ENCODE results near the gene POLG2. TPM values are rescaled to one million over a fixed set of nuclear protein-coding genes. Genes with fewer than 3 reads are reported as not detected.
"Not testable (repeated sequence)": the region's sequence is repeated elsewhere in the genome, so short reads cannot be mapped to it uniquely, and the experiment has no call there.

The POLG2 gene
- total and polyA plus RNA-seq, 4 donors, result 13.2 to 28.6 (median 18.3) TPM

DNA sequence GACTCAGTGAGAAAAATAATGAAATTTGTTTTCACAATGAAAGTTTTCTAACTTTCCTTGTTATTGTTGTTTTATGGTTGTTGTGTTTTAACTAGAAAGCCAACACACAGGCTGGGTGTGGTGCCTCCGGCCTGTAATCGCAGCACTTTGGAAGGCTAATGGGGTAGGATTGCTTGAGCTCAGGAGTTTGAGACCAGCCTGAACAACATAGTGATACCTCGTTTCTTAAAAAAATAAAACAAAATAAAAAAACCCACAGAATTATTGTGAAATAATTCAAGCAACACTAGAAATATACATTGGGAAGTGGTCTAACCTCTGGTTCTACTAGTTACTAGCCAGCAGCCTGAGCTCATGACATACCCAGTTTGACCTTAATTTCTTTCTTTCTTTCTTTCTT lies 47.3 kb downstream of the POLG2 start:
- Histone ChIP-seq H3K4me1 (ENCODE audit: control insufficient read depth, insufficient read depth, low read length) (no peaks in the 10 kb centered on the region), H3K4me3 (ENCODE audit: low read depth, low read length) (no peak overlapping the region), H3K36me3 (ENCODE audit: control insufficient read depth, insufficient read depth, low read length) (no peaks in the 10 kb centered on the region), H3K27ac (ENCODE audit: low read depth, low read length) (no peak overlapping the region), H3K27me3 (ENCODE audit: control insufficient read depth, insufficient read depth, low read length) (no peaks in the 10 kb centered on the region), H3K9me3 (ENCODE audit: control insufficient read depth, insufficient read depth, low read length) (no peaks in the 10 kb centered on the region)
- no peak for DNase-seq (ENCODE audit: low read depth in 4 of 6, low spot score in 6 of 6)
- WGBS (ENCODE audit: insufficient coverage), result no CpG with 5 or more reads among the region's 3 CpGs

DNA sequence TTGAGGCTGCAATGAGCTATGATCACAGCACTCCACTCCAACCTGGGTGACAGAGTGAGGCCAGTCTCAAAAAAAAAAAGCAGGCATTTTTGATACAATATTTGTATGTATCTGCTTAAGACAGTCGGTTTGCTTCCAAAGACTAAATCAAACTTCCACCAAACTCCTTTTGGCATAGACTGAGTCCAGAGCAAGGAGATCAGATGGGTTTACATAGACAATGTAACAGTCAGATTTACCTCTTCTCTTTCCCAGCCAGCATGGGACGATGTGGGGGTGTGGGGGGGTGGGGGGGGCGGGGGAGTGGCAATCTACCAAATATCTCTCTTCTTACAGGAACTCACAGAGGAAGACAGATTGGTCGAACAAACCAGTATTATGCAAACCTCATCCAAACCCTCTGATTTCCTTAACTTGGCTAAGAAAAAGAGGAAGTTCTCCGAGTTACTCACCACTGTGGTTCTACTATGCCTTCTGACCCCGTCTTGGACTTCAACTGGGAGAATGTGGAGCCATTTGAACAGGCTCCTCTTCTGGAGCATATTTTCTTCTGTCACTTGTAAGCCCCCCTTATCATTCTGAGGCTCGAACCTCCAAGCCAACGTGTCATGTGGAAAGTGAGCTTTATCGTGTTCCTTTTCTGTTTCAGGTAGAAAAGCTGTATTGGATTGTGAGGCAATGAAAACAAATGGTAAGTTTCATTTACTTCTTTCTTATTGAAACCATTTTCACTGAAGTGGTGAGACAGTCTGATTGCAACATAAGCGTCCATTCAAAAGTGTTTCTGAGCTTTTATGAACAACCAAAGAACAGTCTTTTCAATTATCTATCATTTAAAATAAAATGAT lies 48.0 kb downstream of the POLG2 start, which contains the start of gene MILR1:
MILR1 (plus strand) TSS at position 451 of the 848 bp plus-strand sequence; CDS start at position 505, 54 bp downstream.
- no peak within 1 kb of the TSS for H3K27ac ChIP-seq (ENCODE audit: low read depth, low read length)
- 67% methylated on average over 1 of the region's 10 CpGs for WGBS (ENCODE audit: insufficient coverage)
- no peaks in the 10 kb centered on the region for H3K4me1 ChIP-seq (ENCODE audit: control insufficient read depth, insufficient read depth, low read length)
- no peaks in the 10 kb centered on the region for H3K9me3 ChIP-seq (ENCODE audit: control insufficient read depth, insufficient read depth, low read length)
- no peak within 1 kb of the TSS for H3K4me3 ChIP-seq (ENCODE audit: low read depth, low read length)
- H3K36me3 ChIP-seq (ENCODE audit: control insufficient read depth, insufficient read depth, low read length), result no peaks in the 10 kb centered on the region
- no peaks in the 10 kb centered on the region for H3K27me3 ChIP-seq (ENCODE audit: control insufficient read depth, insufficient read depth, low read length)
- peak in 1 of 6 donors; percentile 22 for DNase-seq (ENCODE audit: low read depth in 4 of 6, low spot score in 6 of 6)

DNA sequence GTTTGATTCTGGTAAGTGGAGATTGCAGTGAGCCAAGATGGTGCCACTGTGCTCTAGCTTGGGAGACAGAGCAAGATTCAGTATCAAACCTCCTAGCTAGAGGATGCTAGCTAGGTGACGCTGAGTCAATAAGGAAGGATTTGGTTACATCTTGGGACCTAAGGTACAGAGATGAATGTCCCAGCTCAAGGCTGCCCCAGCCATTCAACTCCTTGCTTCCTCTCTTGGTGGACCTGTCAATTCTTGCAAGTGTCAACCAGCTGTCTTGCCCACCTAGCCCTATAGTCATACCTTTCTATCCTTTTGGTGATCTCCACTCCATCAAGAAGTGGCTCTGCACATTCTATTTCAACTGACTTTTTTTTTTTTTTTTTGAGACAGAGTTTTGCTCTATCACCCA lies 49.3 kb downstream of the POLG2 start:
- no peak for DNase-seq (ENCODE audit: low read depth in 4 of 6, low spot score in 6 of 6)
- no peaks in the 10 kb centered on the region for H3K9me3 ChIP-seq (ENCODE audit: control insufficient read depth, insufficient read depth, low read length)
- H3K4me1 ChIP-seq (ENCODE audit: control insufficient read depth, insufficient read depth, low read length), result no peaks in the 10 kb centered on the region
- WGBS (ENCODE audit: insufficient coverage), result no CpG with 5 or more reads among the region's 1 CpG
- H3K4me3 ChIP-seq (ENCODE audit: low read depth, low read length), result no peak overlapping the region
- no peak overlapping the region for H3K27ac ChIP-seq (ENCODE audit: low read depth, low read length)
- no peaks in the 10 kb centered on the region for H3K27me3 ChIP-seq (ENCODE audit: control insufficient read depth, insufficient read depth, low read length)
- no peaks in the 10 kb centered on the region for H3K36me3 ChIP-seq (ENCODE audit: control insufficient read depth, insufficient read depth, low read length)

DNA sequence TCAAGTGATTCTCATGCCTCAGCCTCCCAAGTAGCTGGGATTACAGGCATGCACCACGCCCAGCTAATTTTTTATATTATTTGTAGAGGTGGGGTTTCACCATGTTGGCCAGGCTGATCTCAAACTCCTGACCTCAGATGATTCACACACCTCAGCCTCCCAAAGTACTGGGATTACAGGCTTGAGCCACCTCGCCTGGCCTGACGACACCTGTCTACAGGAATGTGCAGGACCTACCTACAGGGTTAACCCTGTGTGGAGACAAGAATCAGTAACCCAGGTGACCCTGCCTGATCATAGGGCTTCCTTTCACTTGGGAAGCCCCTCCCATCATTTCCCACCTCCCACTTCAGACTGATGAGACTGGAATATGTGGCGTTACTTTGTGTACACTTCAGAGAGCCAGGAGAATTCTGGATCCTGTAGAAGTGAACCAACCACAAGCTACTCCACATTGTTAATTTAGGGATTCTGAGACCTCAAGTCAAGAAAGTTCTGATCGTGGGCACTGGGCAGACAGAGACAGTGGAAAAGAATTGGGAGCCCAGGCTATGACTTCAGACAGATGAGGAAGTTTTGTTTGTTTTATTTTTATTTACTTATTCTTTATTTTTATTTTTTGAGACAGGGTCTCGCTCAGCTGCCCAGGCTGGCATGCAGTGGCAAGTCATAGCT lies 53.6 kb downstream of the POLG2 start:
- H3K36me3 ChIP-seq (ENCODE audit: control insufficient read depth, insufficient read depth, low read length), result no peaks in the 10 kb centered on the region
- no peak overlapping the region for H3K27ac ChIP-seq (ENCODE audit: low read depth, low read length)
- H3K27me3 ChIP-seq (ENCODE audit: control insufficient read depth, insufficient read depth, low read length), result no peaks in the 10 kb centered on the region
- H3K9me3 ChIP-seq (ENCODE audit: control insufficient read depth, insufficient read depth, low read length), result peaks cover 2% of the 10 kb centered on the region
- peaks cover 4% of the 10 kb centered on the region for H3K4me1 ChIP-seq (ENCODE audit: control insufficient read depth, insufficient read depth, low read length)
- H3K4me3 ChIP-seq (ENCODE audit: low read depth, low read length), result no peak overlapping the region
- WGBS (ENCODE audit: insufficient coverage), result 89% methylated on average over 2 of the region's 6 CpGs
- no peak for DNase-seq (ENCODE audit: low read depth in 4 of 6, low spot score in 6 of 6)

DNA sequence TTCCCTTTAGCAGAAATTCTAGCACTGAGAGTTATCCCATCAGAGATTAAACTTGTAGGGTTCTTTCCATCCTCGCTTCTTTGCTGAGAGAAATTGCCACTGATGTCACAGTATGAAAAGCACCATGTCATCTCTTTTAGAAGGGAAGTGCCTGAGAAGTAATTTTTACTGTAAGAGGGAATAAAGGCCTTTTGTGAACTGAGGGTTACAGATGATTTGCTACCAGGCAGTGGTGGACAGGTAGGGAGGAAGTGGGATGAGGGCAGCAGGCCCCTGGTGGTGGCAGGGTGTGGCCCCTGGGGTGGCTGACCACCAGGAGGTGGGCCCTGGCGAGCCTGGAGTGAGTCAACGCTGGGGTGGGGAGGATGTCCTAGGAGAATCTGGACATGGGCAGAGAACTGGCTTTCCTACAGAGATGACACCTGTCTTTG lies 54.3 kb downstream of the POLG2 start:
- no peak for DNase-seq (ENCODE audit: low read depth in 4 of 6, low spot score in 6 of 6)
- Histone ChIP-seq H3K9me3 (ENCODE audit: control insufficient read depth, insufficient read depth, low read length) (peaks cover 4% of the 10 kb centered on the region), H3K4me1 (ENCODE audit: control insufficient read depth, insufficient read depth, low read length) (peaks cover 4% of the 10 kb centered on the region), H3K36me3 (ENCODE audit: control insufficient read depth, insufficient read depth, low read length) (no peaks in the 10 kb centered on the region), H3K27ac (ENCODE audit: low read depth, low read length) (peak overlapping the region; percentile 11), H3K27me3 (ENCODE audit: control insufficient read depth, insufficient read depth, low read length) (no peaks in the 10 kb centered on the region), H3K4me3 (ENCODE audit: low read depth, low read length) (no peak overlapping the region)
- 84% methylated on average over 2 of the region's 3 CpGs for WGBS (ENCODE audit: insufficient coverage)

DNA sequence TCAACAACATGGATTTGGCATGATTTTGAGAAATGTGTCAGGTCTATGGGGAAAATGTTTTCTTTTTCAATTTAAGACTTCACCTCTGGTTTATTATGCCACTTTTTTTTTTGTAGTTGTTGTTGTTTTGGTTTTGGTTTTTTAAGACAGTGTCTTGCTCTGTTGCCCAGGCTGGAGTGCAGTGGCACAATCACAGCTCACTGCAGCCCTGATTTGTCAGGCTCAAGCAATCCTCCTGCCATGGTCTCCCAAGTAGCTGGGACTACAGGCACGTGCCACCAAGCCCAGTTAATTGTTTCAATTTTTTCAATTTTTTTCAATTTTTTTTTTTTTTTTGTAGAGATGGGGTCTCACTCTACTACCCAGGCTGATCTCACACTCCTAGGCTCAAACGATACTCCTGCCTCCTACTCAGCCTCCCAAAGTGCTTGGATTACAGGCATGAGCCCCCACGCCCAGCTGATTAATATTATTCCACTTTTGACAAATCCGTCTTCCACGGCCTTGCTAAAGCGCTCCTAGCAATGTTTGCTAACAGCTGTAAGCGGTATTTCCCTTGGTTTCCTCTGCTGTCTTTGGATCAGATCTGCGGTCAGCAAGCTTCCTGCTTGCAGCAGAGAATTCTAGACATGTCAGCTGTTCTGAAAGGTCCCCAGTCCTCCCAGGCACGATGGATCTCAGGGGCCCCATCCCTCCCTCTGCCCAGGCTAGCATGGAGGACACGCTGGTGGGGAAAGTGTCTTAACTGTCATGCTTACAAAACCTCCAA lies 54.9 kb downstream of the POLG2 start:
- H3K27ac ChIP-seq (ENCODE audit: low read depth, low read length), result peak overlapping the region; percentile 11
- peaks cover 4% of the 10 kb centered on the region for H3K4me1 ChIP-seq (ENCODE audit: control insufficient read depth, insufficient read depth, low read length)
- peaks cover 8% of the 10 kb centered on the region for H3K9me3 ChIP-seq (ENCODE audit: control insufficient read depth, insufficient read depth, low read length)
- no peaks in the 10 kb centered on the region for H3K27me3 ChIP-seq (ENCODE audit: control insufficient read depth, insufficient read depth, low read length)
- no peaks in the 10 kb centered on the region for H3K36me3 ChIP-seq (ENCODE audit: control insufficient read depth, insufficient read depth, low read length)
- WGBS (ENCODE audit: insufficient coverage), result 84% methylated on average over 7 of the region's 10 CpGs
- DNase-seq (ENCODE audit: low read depth in 4 of 6, low spot score in 6 of 6), result peak in 1 of 6 donors; percentile 33
- no peak overlapping the region for H3K4me3 ChIP-seq (ENCODE audit: low read depth, low read length)

DNA sequence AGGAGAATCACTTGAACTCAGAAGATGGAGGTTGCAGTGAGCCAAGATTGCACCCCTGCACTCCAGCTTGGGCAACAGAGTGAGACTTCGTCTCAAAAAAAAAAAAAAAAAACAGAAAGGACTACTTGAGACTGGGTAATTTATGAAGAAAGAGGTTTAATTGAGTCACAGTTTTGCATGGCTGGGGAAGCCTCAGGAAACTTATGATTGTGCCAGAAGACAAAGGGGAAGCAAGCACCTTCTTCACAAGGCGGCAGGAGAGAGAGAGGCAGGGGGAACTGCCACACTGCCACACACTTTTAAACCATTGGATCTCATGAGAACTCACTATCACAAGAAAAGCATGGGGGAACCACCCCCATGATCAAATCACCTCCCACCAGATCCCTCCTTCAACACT lies 56.9 kb downstream of the POLG2 start:
- Histone ChIP-seq H3K27me3 (ENCODE audit: control insufficient read depth, insufficient read depth, low read length) (no peaks in the 10 kb centered on the region), H3K4me3 (ENCODE audit: low read depth, low read length) (no peak overlapping the region), H3K4me1 (ENCODE audit: control insufficient read depth, insufficient read depth, low read length) (peaks cover 4% of the 10 kb centered on the region), H3K27ac (ENCODE audit: low read depth, low read length) (no peak overlapping the region), H3K9me3 (ENCODE audit: control insufficient read depth, insufficient read depth, low read length) (peaks cover 8% of the 10 kb centered on the region), H3K36me3 (ENCODE audit: control insufficient read depth, insufficient read depth, low read length) (no peaks in the 10 kb centered on the region)
- no peak for DNase-seq (ENCODE audit: low read depth in 4 of 6, low spot score in 6 of 6)
- WGBS (ENCODE audit: insufficient coverage), result 100% methylated on average over 1 of the region's 2 CpGs

DNA sequence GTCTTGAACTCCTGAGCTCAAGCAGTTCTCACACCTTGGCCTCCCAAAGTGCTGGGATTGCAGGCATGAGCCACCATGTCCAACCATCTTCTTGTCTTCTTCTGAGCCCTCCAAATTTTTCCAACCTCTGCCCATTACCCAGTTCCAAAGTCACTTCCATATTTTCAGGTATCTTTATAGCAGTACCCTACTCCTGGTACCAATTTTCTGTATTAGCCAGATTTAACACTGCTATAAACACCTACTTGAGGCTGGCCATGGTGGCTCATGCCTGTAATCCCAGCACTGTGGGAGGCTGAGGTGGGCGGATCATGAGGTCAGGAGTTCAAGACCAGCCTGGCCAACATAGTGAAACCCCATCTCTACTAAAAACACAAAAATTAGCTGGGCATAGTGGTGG lies 57.3 kb downstream of the POLG2 start:
- not testable (repeated sequence) for H3K36me3 ChIP-seq (ENCODE audit: control insufficient read depth, insufficient read depth, low read length); H3K9me3 ChIP-seq (ENCODE audit: control insufficient read depth, insufficient read depth, low read length); H3K4me1 ChIP-seq (ENCODE audit: control insufficient read depth, insufficient read depth, low read length); H3K27ac ChIP-seq (ENCODE audit: low read depth, low read length); DNase-seq (ENCODE audit: low read depth in 4 of 6, low spot score in 6 of 6); H3K27me3 ChIP-seq (ENCODE audit: control insufficient read depth, insufficient read depth, low read length); H3K4me3 ChIP-seq (ENCODE audit: low read depth, low read length)
- WGBS (ENCODE audit: insufficient coverage), result no CpG with 5 or more reads among the region's 1 CpG

DNA sequence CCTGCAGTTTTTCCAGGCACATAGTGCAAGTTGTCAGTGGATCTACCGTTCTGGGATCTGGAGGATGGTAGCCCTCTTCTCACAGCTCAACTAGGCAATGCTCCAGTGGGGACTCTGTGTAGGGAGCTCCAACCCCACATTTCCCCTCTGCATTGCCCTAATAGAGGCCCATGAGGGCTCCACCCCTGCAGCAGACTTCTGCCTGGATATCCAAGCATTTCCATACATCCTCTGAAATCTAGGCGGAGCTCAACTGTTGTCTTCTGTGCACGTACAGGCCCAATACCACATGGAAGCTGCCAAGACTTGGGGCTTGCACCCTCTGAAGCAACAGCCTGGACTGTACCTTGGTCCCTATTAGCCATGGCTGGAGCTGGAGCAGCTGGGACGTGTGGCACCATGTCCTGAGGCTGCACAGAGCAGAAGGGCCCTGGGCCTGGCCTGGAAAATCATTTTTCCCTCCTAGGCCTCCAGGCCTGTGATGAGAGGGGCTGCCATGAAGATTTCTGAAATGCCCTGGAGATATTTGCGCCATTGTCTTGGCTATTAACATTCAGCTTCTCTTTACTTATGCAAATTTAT lies 58.8 kb downstream of the POLG2 start:
- H3K9me3 ChIP-seq (ENCODE audit: control insufficient read depth, insufficient read depth, low read length), result peaks cover 8% of the 10 kb centered on the region
- H3K4me1 ChIP-seq (ENCODE audit: control insufficient read depth, insufficient read depth, low read length), result peaks cover 4% of the 10 kb centered on the region
- no peak overlapping the region for H3K27ac ChIP-seq (ENCODE audit: low read depth, low read length)
- H3K27me3 ChIP-seq (ENCODE audit: control insufficient read depth, insufficient read depth, low read length), result no peaks in the 10 kb centered on the region
- no peak overlapping the region for H3K4me3 ChIP-seq (ENCODE audit: low read depth, low read length)
- WGBS (ENCODE audit: insufficient coverage), result 83% methylated on average over 4 of the region's 5 CpGs
- no peak for DNase-seq (ENCODE audit: low read depth in 4 of 6, low spot score in 6 of 6)
- no peaks in the 10 kb centered on the region for H3K36me3 ChIP-seq (ENCODE audit: control insufficient read depth, insufficient read depth, low read length)
